HL-60 (cell line): ENCODE data around the gene DOCK6.

Experiments
- DNase-seq, 2 experiments: peaks; one replicate each; pipeline ENCODE4 v3.0.0-alpha.2; 2010 to 2020; ENCODE audit warnings: low read depth in 1 of 2, low spot score in 1 of 2
- H3K27ac ChIP-seq: fragments of 250-450 bp; sonication (Bioruptor Pico); replicated peaks from 2 replicates; pipeline ENCODE4 v1.5.1; 2020; ENCODE audit warnings: mild to moderate bottlenecking, moderate library complexity
- H3K27me3 ChIP-seq: fragments of 250-450 bp; sonication (Bioruptor Pico); 2 replicates; pipeline ENCODE4 v1.5.1; 2021; ENCODE audit warnings: mild to moderate bottlenecking, moderate library complexity; ENCODE audit not compliant: insufficient read depth, poor library complexity, severe bottlenecking
- H3K4me3 ChIP-seq: replicated peaks from 2 replicates; pipeline ENCODE4 v1.5.1; 2011; ENCODE audit warnings: mild to moderate bottlenecking, control low read depth, low read length; ENCODE audit not compliant: insufficient read depth
- GABPA ChIP-seq: IDR thresholded peaks from 2 replicates; pipeline ENCODE4 v1.6.1; 2012; ENCODE audit warnings: low read depth
- POLR2AphosphoS5 ChIP-seq: IDR thresholded peaks from 2 replicates; pipeline ENCODE4 v1.6.1; 2012; ENCODE audit warnings: low read depth
- SPI1 ChIP-seq: IDR thresholded peaks from 2 replicates; pipeline ENCODE4 v1.6.1; 2012; ENCODE audit warnings: low read depth, mild to moderate bottlenecking, borderline replicate concordance
- TF ChIP-seq, protein P1 (sequence below): IDR thresholded peaks from 2 replicates; pipeline ENCODE4 v1.6.1; 2012; ENCODE audit warnings: low read depth; ENCODE audit not compliant: insufficient replicate concordance
- TF ChIP-seq, protein P2 (sequence below): IDR thresholded peaks from one replicate; pipeline ENCODE4 v1.5.1; 2011; ENCODE audit warnings: low read length, control low read depth, inconsistent platforms; ENCODE audit not compliant: insufficient read depth

DOCK6 gene

DNA sequence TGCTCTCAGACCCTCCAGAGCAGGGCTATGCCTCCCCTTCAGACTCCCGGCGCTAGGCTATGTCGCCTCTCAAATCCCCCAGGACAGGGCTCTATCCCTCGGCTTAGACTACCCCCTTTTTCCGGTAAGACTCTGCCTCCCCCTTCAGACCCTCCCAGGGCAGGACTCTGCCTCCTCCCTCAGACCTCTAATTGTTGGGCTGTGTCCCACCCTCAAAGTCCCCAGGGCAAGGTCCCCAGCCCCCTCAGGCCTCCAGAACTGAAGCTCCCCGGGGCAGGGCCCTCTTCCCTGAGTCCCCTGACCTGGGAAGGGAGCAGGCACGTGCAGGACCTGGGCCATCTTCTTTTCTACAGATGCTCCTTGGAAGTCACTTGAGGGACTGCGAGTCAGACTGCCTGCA lies 68.2 kb downstream of the DOCK6 start:
- TF ChIP-seq, protein P1, sequence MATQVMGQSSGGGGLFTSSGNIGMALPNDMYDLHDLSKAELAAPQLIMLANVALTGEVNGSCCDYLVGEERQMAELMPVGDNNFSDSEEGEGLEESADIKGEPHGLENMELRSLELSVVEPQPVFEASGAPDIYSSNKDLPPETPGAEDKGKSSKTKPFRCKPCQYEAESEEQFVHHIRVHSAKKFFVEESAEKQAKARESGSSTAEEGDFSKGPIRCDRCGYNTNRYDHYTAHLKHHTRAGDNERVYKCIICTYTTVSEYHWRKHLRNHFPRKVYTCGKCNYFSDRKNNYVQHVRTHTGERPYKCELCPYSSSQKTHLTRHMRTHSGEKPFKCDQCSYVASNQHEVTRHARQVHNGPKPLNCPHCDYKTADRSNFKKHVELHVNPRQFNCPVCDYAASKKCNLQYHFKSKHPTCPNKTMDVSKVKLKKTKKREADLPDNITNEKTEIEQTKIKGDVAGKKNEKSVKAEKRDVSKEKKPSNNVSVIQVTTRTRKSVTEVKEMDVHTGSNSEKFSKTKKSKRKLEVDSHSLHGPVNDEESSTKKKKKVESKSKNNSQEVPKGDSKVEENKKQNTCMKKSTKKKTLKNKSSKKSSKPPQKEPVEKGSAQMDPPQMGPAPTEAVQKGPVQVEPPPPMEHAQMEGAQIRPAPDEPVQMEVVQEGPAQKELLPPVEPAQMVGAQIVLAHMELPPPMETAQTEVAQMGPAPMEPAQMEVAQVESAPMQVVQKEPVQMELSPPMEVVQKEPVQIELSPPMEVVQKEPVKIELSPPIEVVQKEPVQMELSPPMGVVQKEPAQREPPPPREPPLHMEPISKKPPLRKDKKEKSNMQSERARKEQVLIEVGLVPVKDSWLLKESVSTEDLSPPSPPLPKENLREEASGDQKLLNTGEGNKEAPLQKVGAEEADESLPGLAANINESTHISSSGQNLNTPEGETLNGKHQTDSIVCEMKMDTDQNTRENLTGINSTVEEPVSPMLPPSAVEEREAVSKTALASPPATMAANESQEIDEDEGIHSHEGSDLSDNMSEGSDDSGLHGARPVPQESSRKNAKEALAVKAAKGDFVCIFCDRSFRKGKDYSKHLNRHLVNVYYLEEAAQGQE: no peak
- TF ChIP-seq GABPA (no peak), POLR2AphosphoS5 (no peak), SPI1 (no peak)
- TF ChIP-seq, protein P2, sequence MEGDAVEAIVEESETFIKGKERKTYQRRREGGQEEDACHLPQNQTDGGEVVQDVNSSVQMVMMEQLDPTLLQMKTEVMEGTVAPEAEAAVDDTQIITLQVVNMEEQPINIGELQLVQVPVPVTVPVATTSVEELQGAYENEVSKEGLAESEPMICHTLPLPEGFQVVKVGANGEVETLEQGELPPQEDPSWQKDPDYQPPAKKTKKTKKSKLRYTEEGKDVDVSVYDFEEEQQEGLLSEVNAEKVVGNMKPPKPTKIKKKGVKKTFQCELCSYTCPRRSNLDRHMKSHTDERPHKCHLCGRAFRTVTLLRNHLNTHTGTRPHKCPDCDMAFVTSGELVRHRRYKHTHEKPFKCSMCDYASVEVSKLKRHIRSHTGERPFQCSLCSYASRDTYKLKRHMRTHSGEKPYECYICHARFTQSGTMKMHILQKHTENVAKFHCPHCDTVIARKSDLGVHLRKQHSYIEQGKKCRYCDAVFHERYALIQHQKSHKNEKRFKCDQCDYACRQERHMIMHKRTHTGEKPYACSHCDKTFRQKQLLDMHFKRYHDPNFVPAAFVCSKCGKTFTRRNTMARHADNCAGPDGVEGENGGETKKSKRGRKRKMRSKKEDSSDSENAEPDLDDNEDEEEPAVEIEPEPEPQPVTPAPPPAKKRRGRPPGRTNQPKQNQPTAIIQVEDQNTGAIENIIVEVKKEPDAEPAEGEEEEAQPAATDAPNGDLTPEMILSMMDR: no peak
- Histone ChIP-seq H3K27ac (no peak overlapping the region), H3K4me3 (no peak overlapping the region), H3K27me3 (peaks cover 7% of the 10 kb centered on the region)
- DNase-seq: no peak

DNA sequence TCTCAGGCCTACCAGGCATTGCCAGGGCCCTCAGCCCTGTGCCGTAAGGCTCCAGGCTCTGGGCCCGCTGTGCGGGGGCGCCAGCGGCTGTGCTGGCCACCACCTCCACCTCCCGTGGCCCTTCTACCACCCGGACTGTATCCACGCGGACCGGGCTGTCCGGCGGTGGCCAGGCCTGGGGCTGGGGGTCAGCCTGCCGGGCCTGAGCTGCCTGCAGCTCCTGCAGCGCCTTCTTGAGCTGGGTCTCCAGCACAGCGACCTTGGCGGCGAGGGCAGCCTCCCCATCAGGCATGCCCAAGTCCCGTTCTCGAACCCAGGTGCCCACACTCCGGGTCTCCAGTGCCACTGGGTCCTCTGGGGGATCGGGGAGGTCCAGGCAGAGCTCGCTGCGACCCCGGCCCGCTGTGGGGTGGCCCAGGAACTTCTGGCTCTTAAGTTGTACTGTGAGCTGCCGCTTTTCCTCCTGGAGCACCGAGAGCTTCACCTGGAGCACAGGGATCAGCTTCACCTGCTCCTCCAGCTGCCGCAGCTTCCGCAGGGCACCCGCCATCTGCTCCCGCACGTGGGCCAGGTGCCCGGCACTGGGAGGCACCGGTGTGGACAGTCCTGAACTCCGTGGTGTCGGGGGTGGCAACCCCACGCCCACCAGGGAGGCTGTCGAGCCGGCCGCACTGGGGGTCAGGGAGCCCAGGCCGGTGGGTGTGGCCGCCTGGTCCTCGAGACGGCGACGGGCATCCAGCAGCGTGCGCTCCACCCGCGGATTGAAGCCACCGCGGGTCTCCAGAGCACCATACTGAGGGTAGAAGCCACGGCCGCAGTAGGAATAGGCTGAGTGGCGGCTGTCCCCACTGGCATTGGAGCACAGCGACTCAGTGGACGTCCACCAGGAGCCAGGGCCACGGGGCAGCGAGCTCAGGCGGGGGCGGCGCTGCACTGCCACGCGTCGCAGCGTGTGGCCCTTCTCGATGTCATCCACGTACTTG lies 69.1 kb downstream of the DOCK6 start:
- TF ChIP-seq, protein P2: no peak
- TF ChIP-seq GABPA (no peak), SPI1 (no peak), POLR2AphosphoS5 (no peak)
- TF ChIP-seq, protein P1: no peak
- H3K27ac ChIP-seq: no peak overlapping the region
- H3K27me3 ChIP-seq: peaks cover 7% of the 10 kb centered on the region
- no peak overlapping the region for H3K4me3 ChIP-seq
- DNase-seq: no peak

DNA sequence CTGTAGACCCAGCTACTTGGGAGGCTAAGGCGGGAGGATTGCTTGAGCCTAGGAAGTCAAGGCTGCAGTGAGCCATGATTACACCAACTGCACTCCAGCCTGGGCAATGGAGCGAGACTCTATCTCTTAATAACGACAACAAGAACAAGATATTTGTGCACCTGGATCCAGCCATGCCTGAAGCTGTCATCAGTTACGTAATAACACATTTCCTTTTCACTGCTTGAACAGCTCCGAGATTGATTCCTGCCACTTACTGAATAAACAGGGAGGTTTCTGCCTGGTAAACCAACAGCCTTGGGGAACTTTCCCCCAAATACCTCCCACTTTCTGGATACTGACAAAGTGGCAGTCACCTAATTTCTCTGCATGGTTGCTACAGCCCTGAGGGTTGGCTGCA lies 70.4 kb downstream of the DOCK6 start:
- Histone ChIP-seq H3K4me3 (no peak overlapping the region), H3K27me3 (peaks cover 7% of the 10 kb centered on the region), H3K27ac (no peak overlapping the region)
- no peak for TF ChIP-seq POLR2AphosphoS5
- TF ChIP-seq SPI1: no peak
- TF ChIP-seq, protein P1: no peak
- no peak for TF ChIP-seq GABPA
- TF ChIP-seq, protein P2: no peak
- DNase-seq: no peak
